ENCODE measurements around the gene UBE2O.
A peak's percentile ranks its signal among the peaks of the same experiment; 100 is the strongest.

GRCh38 chr17:76452660-76453430 lies at the start of gene UBE2O:
- TF ChIP-seq CTCF (IDR thresholded peaks at IDR 0.05) (peak; percentile 64), MAX (IDR thresholded peaks at IDR 0.05; ENCODE audit: low read depth) (peak; percentile 63), POLR2AphosphoS5 (IDR thresholded peaks at IDR 0.05; ENCODE audit: low read depth, low read length) (peak; percentile 54; the same call in 1 of the 2 replicates), EP300 (IDR thresholded peaks at IDR 0.05; ENCODE audit: borderline replicate concordance in 1 of 2, low read depth in 1 of 2, low read length in 1 of 2) (no peak; a peak in 1 of 4 replicates), ZBTB33 (IDR thresholded peaks at IDR 0.05; ENCODE audit: borderline replicate concordance, low read depth) (no peak)

All from SK-N-SH (cell line).